NCI-H187 (cell line): ENCODE data around the gene PRR23C.

ENCODE experiments used
- DNase-seq, 2 experiments: peaks; one replicate each; lab custom pipeline; 2025; lab: John Stamatoyannopoulos, UW

Gene PRR23C

DNA sequence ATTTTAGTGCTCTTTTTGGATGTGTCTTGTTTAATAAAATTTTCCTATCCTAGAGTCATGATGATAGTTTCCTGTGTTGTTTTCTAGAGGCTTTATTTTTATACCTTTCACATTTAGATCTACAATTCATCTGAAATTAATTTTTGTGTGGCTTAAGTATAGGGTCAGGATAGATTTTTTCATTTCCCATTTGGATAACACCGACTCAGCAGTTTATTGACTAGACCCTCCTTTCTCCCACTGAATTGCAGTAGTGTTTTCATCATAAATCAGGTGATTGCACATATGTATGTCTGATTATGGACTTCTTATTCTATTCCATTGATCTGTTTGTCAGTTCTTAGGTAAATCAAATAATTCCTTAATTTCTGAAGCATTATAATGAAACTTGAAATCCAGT is 49.0 kb downstream of the PRR23C start:
- DNase-seq = no peak
